Mucosa of stomach (tissue), 1 donor: ENCODE data around the gene MUS81.
A peak's percentile ranks its signal among the peaks of the same experiment; 100 is the strongest.

Source experiments
- H3K27me3 ChIP-seq: one replicate; pipeline ENCODE4 v1.7.0; 2013; ENCODE audit warnings: mild to moderate bottlenecking, low read length; ENCODE audit not compliant: control insufficient read depth, insufficient read depth
- H3K36me3 ChIP-seq: one replicate; pipeline ENCODE4 v1.7.0; 2013; ENCODE audit warnings: low read length; ENCODE audit not compliant: control insufficient read depth, insufficient read depth
- H3K4me1 ChIP-seq: one replicate; pipeline ENCODE4 v1.7.0; 2013; ENCODE audit warnings: mild to moderate bottlenecking, low read length; ENCODE audit not compliant: control insufficient read depth, insufficient read depth
- H3K4me3 ChIP-seq: one replicate; pipeline ENCODE4 v1.7.0; 2013; ENCODE audit warnings: low read length
- H3K9ac ChIP-seq: one replicate; pipeline ENCODE4 v1.7.0; 2013; ENCODE audit warnings: mild to moderate bottlenecking, low read length, moderate library complexity
- H3K9me3 ChIP-seq: one replicate; pipeline ENCODE4 v1.7.0; 2013; ENCODE audit warnings: mild to moderate bottlenecking, low read length, moderate library complexity; ENCODE audit not compliant: control insufficient read depth
- donor health status: Pancreatic carcinoma.

Gene MUS81

DNA sequence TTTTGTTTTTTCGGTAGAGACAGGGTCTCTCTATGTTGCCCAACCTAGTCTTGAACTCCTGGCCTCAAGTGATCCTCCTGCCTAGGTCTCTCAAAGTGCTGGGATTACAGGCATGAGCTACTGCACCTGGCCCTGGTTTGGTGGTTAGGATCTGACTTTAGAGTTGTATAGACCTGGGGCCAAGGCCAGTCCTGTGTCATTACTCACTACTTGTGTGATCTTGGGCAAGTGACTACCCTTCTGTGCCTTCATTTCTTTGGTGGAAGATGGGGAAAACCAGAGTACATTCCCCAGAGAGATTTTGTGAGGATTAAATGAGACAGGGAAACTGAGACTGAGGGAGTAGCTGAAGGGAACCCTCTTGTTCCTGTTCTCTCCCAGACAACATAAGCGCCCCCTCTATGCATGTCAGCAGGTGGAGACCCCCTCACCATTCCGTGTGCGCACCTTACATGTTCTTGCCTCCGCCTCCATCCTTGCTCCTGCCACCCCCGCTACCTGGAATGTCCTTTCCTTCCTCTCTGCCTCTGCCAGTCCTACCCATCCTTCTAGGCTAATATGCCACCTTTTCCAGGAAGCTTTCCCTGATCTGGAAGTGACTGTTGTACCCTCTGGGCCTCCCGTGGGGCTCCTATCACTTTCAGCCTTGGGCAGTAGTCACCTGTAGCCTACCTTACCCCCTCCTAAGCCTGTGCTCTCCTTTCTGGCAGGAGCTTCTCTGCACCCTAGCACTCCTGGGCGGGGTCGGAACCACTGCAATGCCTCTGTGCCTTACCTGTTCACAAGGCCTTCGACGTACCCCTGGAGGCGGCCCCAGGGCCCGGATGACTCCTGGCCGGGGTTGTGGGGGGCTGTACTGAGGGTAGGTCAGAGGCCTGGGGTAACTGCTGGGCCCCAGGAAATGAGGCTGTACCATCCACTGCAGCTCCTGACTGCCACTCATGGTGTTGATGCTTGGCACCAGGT lies 36.1 kb downstream of the MUS81 start:
- H3K27me3 ChIP-seq: peaks cover 6% of the 10 kb centered on the region
- no peaks in the 10 kb centered on the region for H3K36me3 ChIP-seq
- peaks cover 39% of the 10 kb centered on the region for H3K4me1 ChIP-seq
- H3K4me3 ChIP-seq: no peak overlapping the region
- no peak overlapping the region for H3K9ac ChIP-seq
- no peaks in the 10 kb centered on the region for H3K9me3 ChIP-seq

DNA sequence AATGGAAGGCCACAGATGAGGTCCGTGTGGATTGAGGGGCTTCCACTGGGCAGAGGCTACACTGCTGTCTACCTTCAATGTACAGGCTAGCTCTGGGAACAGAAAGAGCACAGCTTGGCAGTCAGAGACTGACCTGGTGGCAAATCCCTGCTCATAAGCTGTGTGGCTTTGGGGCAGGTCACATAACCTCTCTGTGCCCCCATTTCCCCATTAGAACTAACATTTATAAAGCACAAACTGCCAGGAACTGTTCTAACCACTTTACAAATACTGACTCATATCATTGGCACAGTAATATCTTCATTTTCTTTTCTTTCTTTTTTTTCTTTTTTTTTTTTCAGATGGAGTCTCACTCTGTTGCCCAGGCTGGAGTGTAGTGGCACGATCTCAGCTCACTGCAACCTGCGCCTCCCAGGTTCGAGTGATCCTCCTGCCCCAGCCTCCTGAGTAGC lies 36.8 kb downstream of the MUS81 start:
- peaks cover 32% of the 10 kb centered on the region for H3K4me1 ChIP-seq

DNA sequence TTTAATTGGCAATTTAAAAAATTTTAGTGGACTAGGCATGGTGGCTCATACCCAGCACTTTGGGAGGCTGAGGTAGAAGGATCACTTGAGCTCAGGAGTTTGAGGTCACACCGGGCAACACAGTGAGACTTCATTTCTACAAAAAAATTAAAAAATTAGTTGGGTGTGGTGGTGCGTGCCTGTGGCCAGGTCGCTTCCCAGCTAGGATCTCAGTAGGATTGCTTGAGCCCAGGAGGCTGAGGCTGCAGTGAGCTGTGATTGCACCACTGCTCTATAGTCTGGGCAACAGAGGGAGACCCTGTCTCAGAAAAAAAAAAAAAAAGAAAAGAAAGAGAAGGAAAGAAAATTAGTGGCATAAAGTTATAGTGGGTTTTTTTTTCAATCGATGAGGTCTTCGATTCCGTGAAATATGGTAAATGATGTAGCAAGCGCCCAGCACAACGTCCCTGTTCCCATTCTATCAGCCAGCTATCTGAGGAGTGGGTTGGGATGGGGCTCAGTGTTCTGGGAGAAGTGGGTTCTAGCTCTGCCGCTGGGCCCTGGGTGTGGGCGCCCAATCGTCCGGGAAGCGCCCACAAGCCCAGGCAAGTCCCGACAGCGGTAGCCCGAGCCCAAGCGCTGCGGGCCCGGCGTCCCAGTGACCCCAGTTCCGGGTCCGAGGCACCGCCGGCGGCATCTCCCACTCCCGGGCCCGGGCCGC lies 38.6 kb downstream of the MUS81 start:
- Histone ChIP-seq H3K9ac (peak overlapping the region; percentile 62), H3K4me3 (peak overlapping the region; percentile 31), H3K4me1 (peaks cover 21% of the 10 kb centered on the region), H3K27me3 (peaks cover 6% of the 10 kb centered on the region), H3K9me3 (no peaks in the 10 kb centered on the region), H3K36me3 (no peaks in the 10 kb centered on the region)

More for the DNA sequence above, 36.8 kb downstream of the MUS81 start:
- Histone ChIP-seq H3K4me3 (no peak overlapping the region), H3K36me3 (no peaks in the 10 kb centered on the region), H3K9me3 (no peaks in the 10 kb centered on the region), H3K9ac (no peak overlapping the region), H3K27me3 (peaks cover 6% of the 10 kb centered on the region)

DNA sequence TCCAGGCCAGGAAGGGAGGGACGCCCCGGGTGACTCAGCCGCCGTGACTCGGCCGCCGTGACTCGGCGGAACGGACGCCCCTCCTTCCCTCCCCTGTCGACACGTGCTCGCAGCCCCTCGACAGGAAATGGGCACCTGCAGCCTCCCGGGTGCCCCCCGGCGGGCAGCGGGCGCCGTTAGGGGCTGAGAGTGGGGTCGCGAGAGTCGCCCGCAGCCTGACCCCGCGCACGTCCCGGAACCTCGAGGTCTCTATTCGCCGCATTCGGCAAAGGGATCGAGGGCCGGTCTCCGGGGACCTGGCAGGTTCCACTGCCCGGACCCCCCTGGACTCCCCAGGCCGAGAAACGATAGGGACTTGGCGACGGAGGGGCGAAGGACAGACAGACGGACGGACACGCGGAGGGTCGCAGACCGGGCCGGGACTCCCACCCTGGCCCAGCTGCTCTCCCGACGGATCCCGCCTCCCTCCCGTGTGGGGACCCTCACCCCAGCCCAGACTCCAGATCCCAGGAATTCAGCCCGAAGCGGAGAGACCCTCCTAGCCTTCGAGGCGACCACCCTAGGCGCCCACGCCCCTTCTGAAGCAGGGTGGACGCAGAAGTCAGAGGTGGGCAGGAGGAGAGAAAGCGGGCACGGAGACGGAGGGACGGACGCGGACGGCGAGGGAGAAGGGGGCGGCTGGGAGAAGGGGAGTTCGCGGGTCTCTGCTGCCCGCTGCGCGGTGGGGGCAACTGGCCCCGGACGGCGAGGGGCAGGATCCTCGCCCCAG lies 39.3 kb downstream of the MUS81 start:
- peak overlapping the region; percentile 62 for H3K9ac ChIP-seq
- H3K4me3 ChIP-seq: peak overlapping the region; percentile 31
- peaks cover 6% of the 10 kb centered on the region for H3K27me3 ChIP-seq
- peaks cover 21% of the 10 kb centered on the region for H3K4me1 ChIP-seq
- no peaks in the 10 kb centered on the region for H3K9me3 ChIP-seq
- H3K36me3 ChIP-seq: no peaks in the 10 kb centered on the region

DNA sequence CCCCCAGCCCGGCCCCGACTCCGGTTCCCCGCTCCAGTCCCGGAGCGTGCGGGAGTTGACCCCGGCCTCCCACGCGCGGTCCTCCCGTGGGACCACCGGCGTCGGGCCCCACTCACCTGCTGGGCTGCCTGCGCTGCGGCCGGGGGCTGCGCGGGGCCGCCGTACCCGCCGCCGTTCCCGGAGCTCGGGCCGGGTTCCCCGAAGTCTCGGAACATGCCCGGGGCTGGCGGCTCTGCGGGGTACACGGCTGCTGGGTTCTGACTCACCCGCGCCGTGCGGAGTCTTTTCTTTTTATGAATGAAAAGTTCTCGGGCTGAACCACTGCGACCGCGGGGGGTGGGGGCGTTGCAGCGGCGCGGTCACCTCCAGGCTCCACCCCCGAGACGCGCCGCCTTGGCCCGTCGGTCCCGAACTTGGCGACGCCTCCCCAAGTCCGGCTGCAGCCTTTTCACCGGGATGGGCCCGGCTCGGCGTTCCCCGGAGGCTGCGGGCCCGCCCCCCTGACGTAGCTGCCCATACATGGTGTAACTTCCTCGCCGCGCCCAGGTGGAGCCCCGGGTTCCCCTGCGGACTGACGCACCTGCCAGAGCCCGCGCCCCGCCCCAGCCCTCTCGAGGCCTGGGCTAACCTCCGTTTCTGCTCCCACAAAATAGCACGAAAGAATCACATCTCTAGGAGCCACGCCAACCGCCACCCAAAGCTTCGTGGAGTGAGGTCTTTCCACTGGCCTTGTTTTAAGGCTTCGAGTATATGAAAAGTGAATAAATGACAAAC lies 40.1 kb downstream of the MUS81 start, which contains the start of gene FOSL1:
Gene FOSL1 (minus strand): TSS at position 264 of the 774 bp plus-strand sequence. CDS start 49 bp downstream, at position 215.
- peaks cover 6% of the 10 kb centered on the region for H3K27me3 ChIP-seq
- H3K4me3 ChIP-seq: peak within 1 kb of the TSS; percentile 31
- H3K9me3 ChIP-seq: no peaks in the 10 kb centered on the region
- peaks cover 21% of the 10 kb centered on the region for H3K4me1 ChIP-seq
- peak within 1 kb of the TSS; percentile 62 for H3K9ac ChIP-seq
- H3K36me3 ChIP-seq: no peaks in the 10 kb centered on the region

DNA sequence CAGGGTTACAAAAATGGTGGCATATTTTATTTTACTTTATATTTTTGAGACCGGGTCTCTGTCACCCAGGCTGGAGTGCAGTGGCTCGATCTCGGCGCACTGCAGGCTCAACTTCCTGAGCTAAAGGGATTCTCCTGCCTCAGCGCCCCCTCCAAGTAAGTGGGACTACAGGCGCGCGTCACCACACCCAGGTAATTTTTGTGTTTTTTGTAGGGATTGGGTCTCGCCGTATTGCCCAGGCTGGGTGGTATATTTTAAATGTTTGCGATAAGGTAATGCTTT lies 40.6 kb downstream of the MUS81 start:
- no peak overlapping the region for H3K9ac ChIP-seq
- no peaks in the 10 kb centered on the region for H3K9me3 ChIP-seq
- no peak overlapping the region for H3K4me3 ChIP-seq
- peaks cover 21% of the 10 kb centered on the region for H3K4me1 ChIP-seq
- H3K27me3 ChIP-seq: peaks cover 6% of the 10 kb centered on the region
- no peaks in the 10 kb centered on the region for H3K36me3 ChIP-seq

DNA sequence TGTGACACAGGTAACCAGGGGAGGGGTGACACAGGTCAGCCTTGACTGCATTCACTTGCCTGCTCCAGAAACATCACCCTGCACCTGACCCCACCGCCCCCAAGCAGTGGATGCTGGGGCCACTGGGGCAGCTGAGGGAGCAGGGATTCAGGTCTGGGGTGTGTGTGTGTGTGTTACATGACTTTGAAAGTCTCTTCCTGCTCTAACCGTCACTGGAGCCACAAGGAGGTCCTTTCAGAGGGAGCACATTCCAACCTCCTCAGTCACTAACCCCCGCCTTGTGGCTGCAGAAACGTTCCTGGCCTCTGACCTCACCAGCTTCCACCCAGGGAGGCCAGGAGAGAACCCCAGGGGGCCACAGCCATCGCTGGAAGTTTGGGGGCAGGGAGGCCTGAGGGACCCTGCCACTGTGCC lies 42.8 kb downstream of the MUS81 start:
- H3K9me3 ChIP-seq: no peaks in the 10 kb centered on the region
- peaks cover 6% of the 10 kb centered on the region for H3K27me3 ChIP-seq
- no peak overlapping the region for H3K9ac ChIP-seq
- peaks cover 21% of the 10 kb centered on the region for H3K4me1 ChIP-seq
- no peak overlapping the region for H3K4me3 ChIP-seq
- no peaks in the 10 kb centered on the region for H3K36me3 ChIP-seq

DNA sequence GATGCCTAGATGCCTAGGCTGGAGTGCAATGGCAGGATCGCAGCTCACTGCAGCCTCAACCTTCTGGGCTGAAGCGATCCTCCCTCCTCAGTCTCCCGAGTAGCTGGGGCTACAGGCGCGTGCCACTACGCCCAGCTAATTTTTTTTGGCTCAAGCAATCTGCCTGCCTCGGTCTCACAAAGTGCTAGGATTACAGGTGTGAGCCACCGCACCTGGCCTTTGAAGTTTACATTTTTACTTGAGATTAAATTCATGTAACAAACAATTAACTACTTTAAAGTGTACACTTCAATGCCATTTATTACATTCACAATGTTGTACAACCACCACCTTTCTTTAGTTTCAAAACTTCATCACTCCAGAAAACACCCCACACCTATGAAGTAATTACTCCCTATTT lies 43.5 kb downstream of the MUS81 start:
- Histone ChIP-seq H3K9me3 (no peaks in the 10 kb centered on the region), H3K9ac (no peak overlapping the region), H3K36me3 (no peaks in the 10 kb centered on the region), H3K27me3 (peaks cover 7% of the 10 kb centered on the region), H3K4me1 (peaks cover 18% of the 10 kb centered on the region), H3K4me3 (no peak overlapping the region)

DNA sequence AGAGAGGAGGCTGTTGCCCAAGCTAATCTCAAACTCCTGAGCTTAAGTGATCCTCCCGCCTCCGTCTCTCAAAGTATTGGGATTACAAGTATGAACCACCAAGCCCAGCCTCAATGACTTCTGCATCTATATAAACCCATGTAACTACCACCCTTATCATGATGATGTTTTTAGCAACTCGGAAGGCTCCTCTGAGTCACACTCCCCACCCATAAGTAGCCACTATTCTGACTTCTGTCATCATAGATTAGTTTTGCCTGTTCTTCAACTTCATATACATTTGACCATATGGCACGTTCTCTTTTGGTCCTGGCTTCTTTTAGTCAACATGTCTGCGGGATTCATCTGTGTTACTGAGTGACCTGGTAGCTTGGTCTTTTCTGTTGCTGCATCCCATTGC lies 46.4 kb downstream of the MUS81 start:
- Histone ChIP-seq H3K4me3 (no peak overlapping the region), H3K27me3 (peaks cover 3% of the 10 kb centered on the region), H3K9me3 (no peaks in the 10 kb centered on the region), H3K4me1 (peaks cover 4% of the 10 kb centered on the region), H3K36me3 (no peaks in the 10 kb centered on the region), H3K9ac (no peak overlapping the region)

DNA sequence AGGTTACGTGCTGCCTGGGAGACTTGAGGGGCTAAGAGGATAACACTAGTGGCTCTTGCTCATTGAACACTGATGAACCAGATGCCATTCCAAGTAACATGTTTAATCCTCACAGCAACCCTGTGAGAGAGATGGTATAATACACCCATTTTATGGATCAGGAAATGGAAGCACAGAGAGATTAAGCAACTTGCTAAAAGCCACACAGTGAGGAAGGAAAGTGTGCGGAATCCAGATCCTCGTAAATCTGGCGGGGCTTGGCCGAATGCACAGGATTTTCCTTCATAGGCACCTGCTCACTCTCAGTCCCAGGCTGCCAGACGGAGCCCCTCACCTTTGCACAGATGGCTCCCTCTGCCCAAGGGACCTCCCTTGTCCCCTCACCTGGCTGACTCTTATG lies 47.6 kb downstream of the MUS81 start:
- Histone ChIP-seq H3K9me3 (no peaks in the 10 kb centered on the region), H3K27me3 (peaks cover 3% of the 10 kb centered on the region), H3K9ac (no peak overlapping the region)

More for the DNA sequence above, 47.6 kb downstream of the MUS81 start:
- peaks cover 17% of the 10 kb centered on the region for H3K4me1 ChIP-seq
- no peak overlapping the region for H3K4me3 ChIP-seq
- no peaks in the 10 kb centered on the region for H3K36me3 ChIP-seq
